ENCODE measurements around the gene ZNHIT1.
"Not testable (repeated sequence)": the region's sequence is repeated elsewhere in the genome, so short reads cannot be mapped to it uniquely, and the experiment has no call there.

The ZNHIT1 gene

GRCh38 chr7:101201695-101202602, 16.0 kb upstream of the ZNHIT1 start:
- TF ChIP-seq CTCF (IDR thresholded peaks at IDR 0.05; ENCODE audit: low read depth, low read length) = no peak
- Histone ChIP-seq H3K27ac (no peak overlapping the region), H3K36me3 (peaks cover 8% of the 10 kb centered on the region), H3K4me3 (ENCODE audit: low read depth, low read length) (peak overlapping the region; percentile 31), H3K27me3 (ENCODE audit: insufficient read depth, low read depth, severe bottlenecking) (peaks cover 10% of the 10 kb centered on the region), H3K9me3 (ENCODE audit: severe bottlenecking) (no peaks in the 10 kb centered on the region)
- no peak for DNase-seq

GRCh38 chr7:101202603-101202918, 15.4 kb upstream of the ZNHIT1 start:
- peaks cover 11% of the 10 kb centered on the region for H3K36me3 ChIP-seq
- no peak overlapping the region for H3K4me3 ChIP-seq (ENCODE audit: low read depth, low read length)
- no peak for DNase-seq
- peaks cover 10% of the 10 kb centered on the region for H3K27me3 ChIP-seq (ENCODE audit: insufficient read depth, low read depth, severe bottlenecking)
- no peaks in the 10 kb centered on the region for H3K9me3 ChIP-seq (ENCODE audit: severe bottlenecking)
- H3K27ac ChIP-seq = no peak overlapping the region
- no peak for TF ChIP-seq CTCF (IDR thresholded peaks at IDR 0.05; ENCODE audit: low read depth, low read length)

DNA sequence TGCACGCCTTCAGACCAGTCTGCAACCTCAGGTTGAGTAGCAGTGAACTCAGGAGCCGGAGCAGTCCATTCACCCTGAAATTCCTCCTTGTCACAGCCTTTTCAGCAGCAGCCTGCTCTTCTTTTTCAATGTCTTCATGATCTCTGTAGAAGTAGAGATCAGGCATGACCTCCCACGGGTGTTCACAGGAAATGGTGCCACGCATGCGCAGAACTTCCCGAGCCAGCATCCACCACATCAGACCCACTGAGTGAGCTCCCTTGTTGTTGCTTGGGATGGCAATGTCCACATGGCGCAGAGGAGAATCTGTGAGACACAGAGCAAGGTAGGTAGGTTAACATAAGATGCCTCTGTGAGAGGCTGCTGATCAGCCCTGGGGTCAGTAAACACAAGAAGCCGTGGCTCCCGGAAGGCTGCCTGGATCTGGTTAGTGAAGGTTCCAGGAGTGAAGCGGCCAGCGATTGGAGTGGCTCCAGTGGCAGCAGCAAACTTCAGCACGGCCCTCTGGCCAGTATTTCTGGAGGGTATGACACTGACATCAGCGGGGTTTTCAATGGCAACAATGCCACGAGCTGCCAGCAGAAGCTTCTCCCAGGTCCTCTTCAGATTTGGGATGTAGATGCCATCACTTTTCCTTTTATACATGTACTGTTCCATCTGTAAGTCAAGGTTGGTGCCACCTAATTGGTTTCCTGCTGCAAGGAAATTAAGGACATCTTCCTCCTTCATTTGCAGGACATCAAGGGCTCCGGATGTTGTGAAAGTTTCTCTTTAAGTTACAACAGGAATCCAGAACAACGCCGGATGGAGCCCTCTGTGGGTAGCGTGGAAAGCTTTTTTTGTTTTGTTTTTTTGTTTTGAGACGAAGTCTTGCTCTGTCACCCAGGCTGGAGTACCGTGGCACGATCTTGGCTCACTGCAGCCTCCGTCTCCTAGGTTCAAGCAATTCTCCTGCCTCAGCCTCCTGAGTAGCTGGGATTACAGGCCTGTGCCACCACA, 13.9 kb upstream of the ZNHIT1 start:
- not testable (repeated sequence) for H3K4me3 ChIP-seq (ENCODE audit: low read depth, low read length); H3K9me3 ChIP-seq (ENCODE audit: severe bottlenecking); DNase-seq; H3K27me3 ChIP-seq (ENCODE audit: insufficient read depth, low read depth, severe bottlenecking); H3K27ac ChIP-seq
- H3K36me3 ChIP-seq = peaks cover 17% of the 10 kb centered on the region

GRCh38 chr7:101205901-101206664, 11.9 kb upstream of the ZNHIT1 start:
- Histone ChIP-seq H3K36me3 (peaks cover 30% of the 10 kb centered on the region), H3K4me3 (ENCODE audit: low read depth, low read length) (no peak overlapping the region), H3K27ac (no peak overlapping the region), H3K27me3 (ENCODE audit: insufficient read depth, low read depth, severe bottlenecking) (peaks cover 10% of the 10 kb centered on the region), H3K9me3 (ENCODE audit: severe bottlenecking) (no peaks in the 10 kb centered on the region)
- no peak for TF ChIP-seq CTCF (IDR thresholded peaks at IDR 0.05; ENCODE audit: low read depth, low read length)
- no peak for DNase-seq

GRCh38 chr7:101206665-101207042, 11.3 kb upstream of the ZNHIT1 start:
- no peak for DNase-seq
- Histone ChIP-seq H3K4me3 (ENCODE audit: low read depth, low read length) (no peak overlapping the region), H3K36me3 (peaks cover 36% of the 10 kb centered on the region), H3K9me3 (ENCODE audit: severe bottlenecking) (no peaks in the 10 kb centered on the region), H3K27me3 (ENCODE audit: insufficient read depth, low read depth, severe bottlenecking) (peaks cover 9% of the 10 kb centered on the region), H3K27ac (no peak overlapping the region)
- TF ChIP-seq CTCF (IDR thresholded peaks at IDR 0.05; ENCODE audit: low read depth, low read length) = no peak

All from WERI-Rb-1 (cell line).